HG03097 (cell line): ENCODE data around the gene ZNF442.
"Not testable (repeated sequence)": the region's sequence is repeated elsewhere in the genome, so short reads cannot be mapped to it uniquely, and the experiment has no call there.

Experiments
- ATAC-seq: cut with Tn5 transposase; IDR thresholded peaks from one replicate; pipeline ENCODE4 v1.9.1; 2021; ENCODE audit not compliant: unreplicated experiment, low FRiP score

Gene ZNF442

DNA sequence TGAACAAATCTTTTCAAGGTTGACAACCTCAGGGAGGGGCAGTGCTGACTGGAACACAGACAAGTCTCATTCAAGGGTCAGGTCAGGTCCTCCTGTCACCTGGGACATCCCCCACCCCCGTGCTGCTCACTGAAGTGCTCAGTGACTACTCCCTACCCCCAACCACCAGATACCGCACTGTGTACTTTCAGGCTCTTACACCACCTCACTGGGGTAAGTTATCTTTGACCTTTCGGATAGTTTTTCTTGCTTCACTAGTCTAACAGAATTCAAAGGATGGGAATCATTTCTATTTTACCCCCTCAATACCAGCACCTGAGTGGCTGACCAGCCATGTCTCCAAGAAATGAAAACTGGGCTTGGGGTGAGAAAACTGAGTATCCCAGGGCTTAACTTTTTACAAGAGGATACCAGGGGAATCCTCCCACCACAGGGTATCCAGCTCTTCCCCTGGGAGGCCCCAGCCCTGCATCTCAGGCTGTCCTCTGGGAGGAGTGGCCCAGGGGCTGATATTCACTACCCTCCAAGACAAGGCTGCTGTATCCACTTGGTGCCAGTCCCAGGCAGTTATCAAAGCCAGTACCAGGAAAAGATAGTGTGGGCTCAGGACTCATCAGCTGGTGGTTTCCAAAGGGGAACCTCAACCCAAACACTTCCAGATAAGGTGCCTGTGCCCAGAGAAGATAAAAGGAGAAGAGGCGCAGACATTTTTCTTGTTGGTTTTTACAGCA is 34.1 kb downstream of the ZNF442 start:
- no peak for ATAC-seq

DNA sequence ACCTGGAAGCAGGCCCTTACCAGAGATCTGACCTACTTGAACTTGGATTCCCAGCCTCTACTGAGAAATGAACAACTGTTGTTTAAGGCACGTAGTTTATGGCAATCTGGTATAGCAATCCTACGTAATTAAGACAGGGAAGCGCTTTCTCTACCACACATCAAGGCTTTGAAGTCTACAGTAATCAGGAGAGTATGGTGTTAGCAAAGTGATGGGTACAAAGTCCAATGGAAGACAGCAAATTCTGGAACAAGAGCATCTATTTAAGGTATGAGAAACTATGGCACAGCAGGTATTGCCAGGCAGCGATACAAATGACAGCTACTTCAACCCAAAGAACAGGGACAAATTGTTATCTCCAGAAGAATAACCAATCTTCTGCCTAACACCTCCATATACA is 35.1 kb downstream of the ZNF442 start:
- ATAC-seq: no peak

DNA sequence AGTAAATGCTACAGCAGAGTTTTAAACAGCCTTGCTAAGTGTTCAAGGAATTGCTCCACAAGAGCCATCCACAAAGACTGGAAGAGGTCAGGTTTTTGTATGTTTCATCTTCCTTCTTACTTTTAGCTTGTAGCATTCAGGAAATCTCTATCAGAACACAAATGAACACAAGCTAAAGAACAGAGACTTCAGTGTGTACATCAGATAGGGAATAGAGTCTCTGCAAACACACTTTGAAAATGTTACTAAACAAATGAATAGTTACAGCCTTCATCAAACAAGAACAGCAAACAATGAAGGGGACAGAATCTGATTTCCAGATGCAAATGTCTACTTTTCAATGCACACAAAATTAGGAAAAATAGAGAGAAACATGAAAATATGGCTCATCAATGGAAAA is 39.8 kb downstream of the ZNF442 start:
- no peak for ATAC-seq

DNA sequence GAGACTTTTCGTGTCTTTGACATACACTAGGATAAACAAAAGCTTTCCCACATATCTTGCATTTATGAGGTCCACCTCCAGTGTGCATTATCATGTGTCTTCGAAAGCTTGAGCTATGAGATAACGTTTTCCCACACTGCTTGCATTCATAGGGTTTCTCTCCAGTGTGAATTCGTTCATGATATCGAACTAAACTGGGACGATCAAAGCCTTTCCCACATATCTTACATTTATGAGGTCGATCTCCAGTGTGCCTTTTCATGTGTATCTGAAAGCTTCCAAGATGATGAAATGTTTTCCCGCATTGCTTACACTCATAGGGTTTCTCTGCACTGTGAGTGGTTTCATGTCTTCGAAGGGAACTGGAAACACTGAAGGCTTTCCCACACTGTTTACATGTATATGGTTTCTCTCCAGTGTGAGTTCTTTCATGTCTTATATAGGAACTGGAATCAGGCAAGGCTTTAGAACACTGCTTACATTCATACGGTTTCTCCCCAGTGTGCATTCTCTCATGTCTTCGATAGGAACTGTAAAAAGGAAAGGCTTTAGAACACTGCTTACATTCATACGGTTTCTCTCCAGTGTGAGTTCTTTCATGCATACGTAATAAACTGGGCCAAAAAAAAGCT is 46.6 kb downstream of the ZNF442 start:
- no peak for ATAC-seq

DNA sequence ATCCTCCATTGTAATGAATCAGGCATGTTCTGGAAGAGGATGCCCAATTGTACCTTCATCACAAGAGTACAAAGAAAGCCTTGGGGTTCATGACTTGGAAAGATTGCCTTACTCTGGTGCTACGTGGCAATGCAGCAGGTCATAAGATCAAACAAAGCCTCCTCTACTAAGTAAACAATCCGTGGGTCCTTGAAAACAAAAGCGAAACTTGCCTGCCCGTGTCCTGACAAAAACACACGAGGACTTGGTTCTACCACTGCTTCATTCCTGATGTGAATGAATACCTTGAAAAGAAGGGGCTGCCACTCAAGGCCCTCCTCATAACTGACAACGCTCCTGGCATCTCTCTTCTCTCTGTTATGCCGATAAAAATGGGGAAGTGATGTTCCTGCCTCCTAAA is 50.9 kb downstream of the ZNF442 start:
- ATAC-seq: no peak

DNA sequence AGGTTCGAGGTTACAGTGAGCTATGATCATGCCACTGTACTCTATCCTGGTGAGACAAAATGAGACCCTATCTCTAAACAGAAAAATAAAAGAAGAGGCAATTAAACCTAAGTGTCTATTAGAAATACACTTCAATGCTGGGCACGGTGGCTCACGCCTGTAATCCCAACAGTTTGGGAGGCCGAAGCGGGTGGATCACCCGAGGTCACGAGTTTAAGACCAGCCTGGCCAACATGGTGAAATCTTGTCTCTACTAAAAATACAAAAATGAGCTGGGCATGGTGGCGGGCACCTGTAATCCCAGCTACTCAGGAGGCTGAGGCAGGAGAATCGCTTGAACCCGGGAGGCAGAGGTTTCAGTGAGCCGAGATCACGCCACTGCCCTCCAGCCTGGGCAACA is 56.6 kb downstream of the ZNF442 start:
- not testable (repeated sequence) for ATAC-seq
